ENCODE measurements around the gene MBD3L5.
A peak's percentile ranks its signal among the peaks of the same experiment; 100 is the strongest.
"Not testable (repeated sequence)": the region's sequence is repeated elsewhere in the genome, so short reads cannot be mapped to it uniquely, and the experiment has no call there.

Gene MBD3L5

DNA sequence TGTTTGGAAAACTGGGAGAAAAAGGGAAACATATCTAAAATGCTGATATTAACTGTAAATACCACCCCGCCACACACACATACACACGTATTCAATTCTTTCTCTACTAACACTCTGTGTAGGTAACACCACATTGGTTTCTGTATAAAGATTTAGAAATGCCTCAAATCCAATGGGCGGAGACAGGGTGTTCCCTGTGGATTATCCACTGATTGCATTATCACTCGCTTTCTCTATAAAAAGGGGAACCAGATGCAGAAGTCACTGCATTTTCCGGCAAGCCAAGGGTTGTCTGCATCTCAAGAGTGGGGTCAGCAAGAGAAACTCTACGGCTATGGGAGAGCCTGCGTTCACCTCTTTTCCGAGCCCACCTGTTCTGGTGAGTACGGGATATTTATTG, at the start of gene MBD3L5:
MBD3L5 (plus strand) TSS at position 301 of the 400 bp plus-strand sequence; CDS start at position 335, 34 bp downstream.
- not testable (repeated sequence) for DNase-seq

DNA sequence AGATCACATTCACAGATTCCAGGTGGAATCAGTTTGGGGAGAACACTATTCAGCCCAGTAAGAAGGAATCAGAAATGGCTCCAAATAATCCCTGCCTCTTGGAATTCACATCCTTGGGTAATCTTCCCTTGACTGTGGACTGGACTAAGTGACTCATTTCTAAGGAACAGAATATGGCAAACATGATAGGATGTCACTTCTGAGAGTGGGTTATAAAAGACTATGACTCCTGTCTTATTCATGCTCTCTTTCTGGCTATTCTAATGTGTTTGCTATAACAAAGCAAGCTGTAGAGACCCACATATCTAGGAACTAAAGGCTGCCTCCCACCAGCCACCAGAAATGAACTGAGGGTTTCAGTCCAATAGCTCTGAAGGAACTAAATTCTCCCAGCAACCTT, 46.9 kb upstream of the MBD3L5 start:
- no peak for DNase-seq

DNA sequence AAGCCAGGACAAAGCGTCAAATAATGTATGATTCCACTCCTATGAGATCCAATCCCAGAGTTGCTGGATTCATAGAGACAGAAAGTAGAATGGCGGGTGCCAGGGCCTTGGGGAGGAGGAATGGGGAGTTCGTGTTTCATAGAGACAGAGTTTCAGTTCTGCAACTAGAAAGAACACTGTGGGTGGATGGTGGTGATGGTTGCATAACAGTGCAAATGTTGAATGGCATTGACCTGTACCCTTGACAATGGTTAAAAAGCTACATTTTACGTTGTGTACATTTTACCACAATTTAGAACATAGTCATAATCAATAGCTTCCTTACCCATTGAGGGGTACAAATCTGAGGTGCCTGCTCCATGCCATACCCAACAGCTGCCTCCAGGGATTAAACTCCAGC, 42.5 kb upstream of the MBD3L5 start:
- DNase-seq = no peak

DNA sequence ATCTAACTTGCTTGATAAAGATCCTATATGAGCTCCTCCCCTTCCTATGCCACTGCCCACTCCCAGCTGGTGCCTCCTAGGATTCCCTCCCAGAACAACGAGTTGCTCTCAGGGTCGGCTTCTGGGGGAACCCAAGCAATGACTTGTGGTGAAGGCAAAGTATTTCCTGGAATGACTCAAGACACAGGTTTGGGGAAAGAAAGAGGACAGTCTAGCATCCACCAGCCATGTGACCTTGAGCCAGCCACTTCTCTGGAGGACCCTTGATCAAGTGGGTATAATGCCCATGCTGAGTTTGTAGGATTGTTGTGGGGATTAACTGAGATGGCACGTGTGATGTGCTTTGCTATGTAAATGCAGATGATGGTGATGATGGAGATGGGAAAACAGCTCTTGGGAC, 42.1 kb upstream of the MBD3L5 start:
- no peak for DNase-seq

DNA sequence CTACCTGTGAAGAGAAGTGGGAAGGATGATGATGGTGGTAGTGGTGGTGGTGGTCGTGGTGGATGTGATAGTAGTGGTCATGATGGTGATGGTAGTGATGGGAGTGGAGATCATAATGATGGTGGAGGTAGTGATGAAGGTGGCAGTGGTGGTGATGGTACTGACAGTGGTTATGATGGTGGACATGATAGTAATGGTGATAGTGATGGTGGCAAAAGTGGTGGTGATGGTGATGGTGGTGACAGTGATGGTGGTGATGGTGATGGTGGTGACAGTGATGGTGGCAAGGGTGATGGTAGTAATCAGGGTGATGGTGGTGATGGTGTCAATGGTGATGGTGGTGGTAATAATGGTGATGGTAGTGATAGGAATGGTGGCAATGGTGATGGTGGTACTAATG, 35.3 kb upstream of the MBD3L5 start:
- DNase-seq = no peak

DNA sequence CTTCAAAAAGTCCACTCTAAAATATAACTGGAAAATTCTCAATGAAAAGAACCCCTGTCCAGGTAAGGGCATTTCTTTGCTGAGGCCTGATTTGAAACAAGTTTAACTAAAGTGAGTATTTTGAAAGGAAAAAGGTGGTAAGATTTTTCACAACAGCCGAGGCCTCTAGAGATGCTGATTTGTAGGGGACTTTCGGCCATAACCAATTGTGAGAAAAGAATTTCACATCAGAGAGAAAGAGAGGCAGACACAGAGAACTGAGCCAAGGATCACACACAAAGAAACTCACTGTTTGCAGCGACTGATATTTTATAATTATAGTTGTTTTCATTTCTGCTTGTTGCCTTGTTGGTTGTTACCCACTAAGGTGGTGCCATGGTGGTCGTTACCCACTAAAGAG, 33.6 kb upstream of the MBD3L5 start:
- no peak for DNase-seq

DNA sequence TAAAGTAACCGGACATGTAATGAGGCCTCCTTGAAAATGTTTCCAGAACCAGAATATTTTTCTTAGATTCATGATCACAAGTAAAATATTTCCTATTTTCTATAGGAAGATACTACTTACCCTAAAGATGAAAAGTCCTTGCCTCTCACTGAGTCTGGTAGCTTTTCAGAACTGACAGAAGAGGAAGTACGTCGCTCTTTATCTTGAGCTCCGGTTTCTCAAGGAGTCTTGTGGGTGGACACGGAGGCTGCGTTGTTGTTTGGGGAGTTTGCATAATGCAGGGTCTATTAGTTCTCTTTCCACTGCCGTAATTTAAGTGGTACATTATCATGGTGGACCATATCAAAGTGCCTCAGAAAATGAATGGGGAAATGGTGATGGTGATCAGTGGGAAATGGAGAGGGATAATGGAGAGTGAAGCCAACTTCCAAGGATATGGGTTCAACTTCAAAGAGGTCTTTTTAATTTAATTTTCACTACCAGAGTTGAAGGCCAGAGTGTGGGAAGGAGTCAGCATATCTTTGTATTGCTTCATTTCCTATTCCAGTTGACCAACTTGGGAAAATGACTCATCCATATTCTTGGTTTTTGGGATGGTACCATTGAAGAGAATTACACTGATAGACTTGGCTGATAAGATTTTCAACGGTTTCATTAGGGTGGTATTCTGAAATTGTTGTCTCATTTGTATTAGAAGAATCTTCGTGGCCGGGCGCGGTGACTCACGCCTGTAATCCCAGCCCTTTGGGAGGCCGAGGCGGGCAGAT, 32.5 kb upstream of the MBD3L5 start:
- DNase-seq = no peak

DNA sequence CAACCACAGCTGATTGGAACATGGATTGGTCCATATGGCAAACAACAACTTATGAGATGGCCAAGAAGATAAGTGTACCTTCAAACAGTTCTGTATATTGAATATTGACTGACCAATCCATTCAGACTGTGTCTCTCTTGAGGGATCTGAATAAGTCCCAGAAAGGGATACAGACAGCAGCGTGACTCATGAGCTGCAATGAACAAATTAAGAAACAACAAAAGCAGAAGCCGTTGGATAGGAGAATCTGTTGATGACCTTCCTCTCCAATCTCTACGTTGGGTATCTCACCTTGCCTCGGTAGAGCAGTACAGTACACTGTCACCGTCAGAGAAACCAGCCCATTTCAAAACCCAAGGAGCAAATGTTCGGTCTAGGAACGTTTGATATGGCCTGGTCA, 30.4 kb upstream of the MBD3L5 start:
- no peak for DNase-seq

DNA sequence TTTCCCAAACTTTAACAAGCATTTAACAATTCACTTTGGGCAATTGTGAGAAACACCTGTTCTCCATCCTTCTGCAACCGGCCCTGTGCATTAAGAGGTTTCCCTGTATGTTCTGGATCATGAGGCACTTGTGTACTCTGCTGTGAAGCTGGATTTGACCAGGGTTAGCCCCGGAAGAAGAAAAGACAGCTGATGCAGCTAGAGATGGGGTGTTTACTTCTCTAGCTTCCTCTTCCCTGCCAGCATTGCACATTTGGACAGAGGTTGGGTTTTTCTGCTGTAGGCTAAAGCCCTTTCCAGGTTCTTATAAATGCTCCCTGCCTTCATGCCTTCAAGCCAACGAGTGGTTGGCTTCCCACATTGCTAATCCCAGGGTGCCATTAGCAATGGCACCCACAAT, 30.0 kb upstream of the MBD3L5 start:
- DNase-seq = no peak

DNA sequence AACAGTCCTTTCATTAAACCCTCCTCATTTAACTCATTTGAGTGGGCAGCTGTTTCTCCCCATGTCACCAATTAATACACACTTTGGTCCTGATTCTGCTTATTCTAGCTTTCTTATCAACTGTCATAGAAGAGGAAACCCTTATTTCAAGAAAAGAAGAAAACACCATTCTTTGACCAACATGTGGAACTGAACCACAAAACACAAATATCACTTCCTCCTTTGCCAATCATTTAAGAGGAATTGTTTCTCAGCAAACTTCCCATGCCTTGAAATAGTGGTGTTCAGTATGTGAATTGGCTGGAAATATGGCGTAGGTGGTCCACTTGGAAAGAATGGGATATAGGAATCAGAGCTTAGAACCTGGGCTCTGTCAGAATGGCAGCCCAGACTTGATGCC, 29.6 kb upstream of the MBD3L5 start:
- no peak for DNase-seq

DNA sequence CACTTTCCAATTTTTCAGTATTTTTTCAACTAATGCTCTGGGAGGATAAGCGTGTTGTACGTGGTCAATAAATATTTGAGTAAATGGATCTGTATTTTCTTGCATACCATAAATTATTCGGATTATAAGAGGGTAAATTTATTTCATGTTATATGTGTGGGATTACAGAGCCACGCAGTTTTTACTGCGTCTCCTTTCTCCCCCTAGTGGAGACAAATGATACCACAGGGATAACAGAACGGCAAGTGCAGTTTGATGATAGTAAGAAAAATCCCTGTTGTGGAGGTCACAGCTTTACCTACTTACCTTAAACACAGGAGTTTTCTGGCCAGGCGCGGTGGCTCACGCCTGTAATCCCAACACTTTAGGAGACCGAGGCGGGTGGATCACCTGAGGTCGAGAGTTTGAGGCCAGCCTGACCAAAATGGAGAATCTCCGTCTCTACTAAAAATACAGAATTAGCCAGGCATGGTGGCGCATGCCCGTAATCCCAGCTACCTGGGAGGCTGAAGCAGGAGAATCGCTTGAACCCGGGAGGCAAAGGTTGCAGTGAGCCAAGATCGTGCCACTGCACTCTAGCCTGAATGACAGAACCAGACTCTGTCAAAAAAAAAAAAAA, 26.0 kb upstream of the MBD3L5 start:
- no peak for DNase-seq

DNA sequence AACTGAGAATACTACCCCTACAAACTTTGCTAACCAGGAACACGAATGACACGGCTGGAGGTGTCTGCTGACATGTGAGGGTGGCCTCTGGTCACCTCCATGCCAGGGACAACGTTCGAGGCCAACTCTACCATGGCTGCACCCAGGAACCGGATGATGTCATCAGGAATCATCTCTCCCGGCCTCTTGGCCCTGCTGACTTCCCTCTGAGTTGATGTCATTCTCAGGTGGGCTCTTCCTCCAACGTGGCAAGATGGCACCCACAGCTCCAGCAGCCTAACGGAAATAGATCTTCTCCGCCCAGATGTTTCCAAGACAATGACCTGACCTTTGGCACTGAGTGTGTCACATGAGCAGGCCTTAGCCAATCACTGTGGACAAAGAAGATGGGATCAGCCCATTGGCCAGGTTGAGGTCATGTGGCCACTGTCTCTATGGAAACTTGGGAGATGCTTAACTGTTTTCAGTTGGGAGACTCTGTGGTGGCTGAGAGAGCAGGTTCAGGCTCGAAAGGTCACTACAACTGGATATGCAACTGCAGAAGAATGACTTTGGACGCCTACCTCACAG, 24.2 kb upstream of the MBD3L5 start:
- DNase-seq = no peak

DNA sequence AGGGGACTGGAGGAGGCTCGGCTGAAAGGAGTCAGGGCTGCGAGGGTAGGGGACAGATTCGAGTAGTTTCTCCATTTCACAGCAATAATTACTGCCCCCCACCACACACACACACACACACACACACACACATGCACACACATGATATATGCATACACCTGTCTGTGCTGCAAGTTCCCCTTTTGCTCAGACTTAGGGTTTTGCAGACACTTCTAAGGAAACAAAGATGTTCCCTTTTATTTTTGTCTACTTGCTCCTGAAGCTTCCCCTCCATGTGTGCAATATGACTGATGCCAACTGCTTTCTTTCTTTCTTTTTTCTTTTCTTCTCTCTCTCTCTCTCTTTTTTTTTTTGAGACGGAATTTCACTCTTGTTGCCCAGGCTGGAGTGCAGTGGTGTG, 22.5 kb upstream of the MBD3L5 start:
- DNase-seq = no peak

DNA sequence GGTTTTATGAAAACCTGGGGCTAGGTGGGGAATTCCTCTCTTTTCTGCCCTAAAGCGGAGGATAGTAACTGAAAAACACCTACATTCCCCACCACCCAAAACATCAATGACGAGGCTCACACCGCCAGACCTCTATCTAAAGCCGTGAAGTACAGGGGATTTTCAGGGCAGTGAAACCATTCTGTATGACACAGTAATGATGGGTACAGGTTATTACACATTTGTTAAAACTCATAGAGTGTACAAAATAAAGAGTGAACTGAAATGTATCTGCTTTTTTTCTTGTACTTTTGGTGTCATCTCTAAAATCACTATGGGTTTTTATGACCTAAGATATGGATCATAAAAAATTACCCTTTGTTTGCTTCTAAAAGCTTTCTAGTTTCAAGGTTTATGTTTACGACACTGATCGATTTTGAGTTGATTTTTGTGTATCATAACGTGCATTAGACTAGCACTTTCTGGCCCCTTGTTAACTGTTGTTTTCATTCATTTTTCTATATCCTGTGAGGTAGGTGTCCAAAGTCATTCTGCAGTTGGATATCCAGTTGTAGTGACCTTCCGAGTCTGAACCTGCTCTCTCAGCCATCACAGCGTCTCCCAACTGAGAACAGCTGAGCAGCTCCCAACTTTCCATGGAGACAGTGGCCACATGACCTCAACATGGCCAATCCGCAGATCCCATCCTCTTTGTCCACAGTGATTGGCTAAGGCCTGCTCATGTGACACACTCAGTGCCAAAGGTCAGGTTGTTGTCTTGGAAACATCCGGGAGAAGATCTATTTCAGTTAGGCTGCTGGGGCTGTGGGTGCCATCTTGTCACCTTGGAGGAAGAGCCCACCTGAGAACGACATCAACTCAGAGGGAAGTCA, 19.4 kb upstream of the MBD3L5 start:
- DNase-seq = peak; percentile 12

DNA sequence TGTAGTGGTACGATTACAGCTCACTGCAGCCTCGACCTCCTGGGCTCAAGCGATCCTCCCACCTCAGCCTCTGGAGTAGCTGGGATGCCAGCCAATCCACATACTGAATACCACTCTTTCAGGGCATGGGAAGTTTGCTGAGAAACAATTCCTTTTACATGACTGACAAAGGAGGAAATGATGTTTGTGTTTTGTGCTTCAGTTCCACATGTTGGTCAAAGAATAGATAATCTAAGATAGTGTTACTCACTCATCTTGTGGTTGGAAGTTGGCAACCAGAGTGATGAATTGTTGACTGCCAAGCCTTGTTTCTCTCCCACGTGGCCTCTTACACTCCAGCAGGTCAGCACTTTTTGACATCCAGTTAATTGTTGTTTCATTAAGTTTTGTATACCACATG, 16.7 kb upstream of the MBD3L5 start:
- DNase-seq = peak; percentile 43

DNA sequence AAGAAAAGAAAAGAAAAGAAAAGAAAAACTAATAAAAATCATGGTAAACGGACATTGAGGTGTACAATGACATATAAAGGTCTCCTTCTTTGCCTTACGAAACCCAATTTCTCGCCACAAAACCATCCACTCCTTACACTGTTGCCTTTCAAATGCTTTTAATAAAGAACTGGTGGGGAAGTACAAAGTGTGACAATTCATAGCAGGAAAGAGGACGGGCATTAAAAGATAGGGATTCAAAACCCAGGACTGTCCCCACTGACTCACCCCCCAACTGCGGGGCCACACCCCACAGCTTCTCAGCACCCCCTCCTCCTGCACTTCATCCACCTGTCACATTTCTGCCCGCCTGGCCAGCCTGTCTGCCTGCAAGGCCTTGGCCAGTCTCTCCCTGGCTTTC, 11.6 kb upstream of the MBD3L5 start:
- DNase-seq = no peak

DNA sequence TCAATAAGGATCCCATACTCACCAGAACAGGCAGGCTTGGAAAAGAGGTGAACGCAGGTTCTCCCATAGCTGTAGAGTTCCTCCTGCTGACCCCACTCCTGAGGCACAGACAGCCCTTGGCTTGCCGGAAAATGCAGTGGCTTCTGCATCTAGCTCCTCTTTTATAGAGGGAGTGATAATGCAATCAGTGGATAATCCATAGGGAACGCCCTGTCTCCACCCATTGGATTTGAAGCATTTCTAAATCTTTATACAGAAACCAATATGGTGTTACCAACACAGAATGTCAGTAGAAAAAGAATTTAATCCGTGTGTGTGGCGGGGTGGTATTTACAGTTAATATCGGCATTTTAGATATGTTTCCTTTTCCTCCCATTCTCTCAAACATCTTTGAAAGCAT, 9.0 kb upstream of the MBD3L5 start, which contains the start of gene MBD3L2B:
MBD3L2B (minus strand) TSS at position 101 of the 400 bp plus-strand sequence; CDS start at position 67, 34 bp downstream.
- not testable (repeated sequence) for DNase-seq

DNA sequence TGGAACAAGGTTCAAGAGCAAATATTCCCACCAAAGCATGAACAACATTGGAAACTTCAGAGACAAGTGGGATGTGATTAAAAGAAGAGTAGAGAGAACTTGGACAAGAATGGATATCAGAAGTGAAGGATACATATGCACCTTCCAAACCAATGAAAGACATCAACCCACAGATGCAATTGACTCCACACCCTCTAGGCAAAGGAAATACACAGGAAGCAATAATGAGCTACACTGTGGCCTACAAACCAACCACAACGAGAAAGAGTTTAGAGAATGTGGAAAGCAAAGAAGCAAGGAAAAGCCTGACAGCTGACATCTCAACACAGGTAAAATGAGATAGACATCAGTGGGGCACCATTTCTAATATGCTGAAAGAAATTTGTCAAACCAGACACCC, 1.6 kb upstream of the MBD3L5 start:
- DNase-seq = not testable (repeated sequence)

DNA sequence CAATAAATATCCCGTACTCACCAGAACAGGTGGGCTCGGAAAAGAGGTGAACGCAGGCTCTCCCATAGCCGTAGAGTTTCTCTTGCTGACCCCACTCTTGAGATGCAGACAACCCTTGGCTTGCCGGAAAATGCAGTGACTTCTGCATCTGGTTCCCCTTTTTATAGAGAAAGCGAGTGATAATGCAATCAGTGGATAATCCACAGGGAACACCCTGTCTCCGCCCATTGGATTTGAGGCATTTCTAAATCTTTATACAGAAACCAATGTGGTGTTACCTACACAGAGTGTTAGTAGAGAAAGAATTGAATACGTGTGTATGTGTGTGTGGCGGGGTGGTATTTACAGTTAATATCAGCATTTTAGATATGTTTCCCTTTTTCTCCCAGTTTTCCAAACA, 9.7 kb downstream of the MBD3L5 start, which contains the start of gene MBD3L4:
MBD3L4 (minus strand) TSS at position 101 of the 400 bp plus-strand sequence; CDS start at position 66, 35 bp downstream.
- not testable (repeated sequence) for DNase-seq

DNA sequence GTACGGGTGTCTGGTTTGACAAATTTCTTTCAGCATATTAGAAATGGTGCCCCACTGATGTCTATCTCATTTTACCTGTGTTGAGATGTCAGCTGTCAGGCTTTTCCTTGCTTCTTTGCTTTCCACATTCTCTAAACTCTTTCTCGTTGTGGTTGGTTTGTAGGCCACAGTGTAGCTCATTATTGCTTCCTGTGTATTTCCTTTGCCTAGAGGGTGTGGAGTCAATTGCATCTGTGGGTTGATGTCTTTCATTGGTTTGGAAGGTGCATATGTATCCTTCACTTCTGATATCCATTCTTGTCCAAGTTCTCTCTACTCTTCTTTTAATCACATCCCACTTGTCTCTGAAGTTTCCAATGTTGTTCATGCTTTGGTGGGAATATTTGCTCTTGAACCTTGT, 11.2 kb downstream of the MBD3L5 start:
- DNase-seq = not testable (repeated sequence)

DNA sequence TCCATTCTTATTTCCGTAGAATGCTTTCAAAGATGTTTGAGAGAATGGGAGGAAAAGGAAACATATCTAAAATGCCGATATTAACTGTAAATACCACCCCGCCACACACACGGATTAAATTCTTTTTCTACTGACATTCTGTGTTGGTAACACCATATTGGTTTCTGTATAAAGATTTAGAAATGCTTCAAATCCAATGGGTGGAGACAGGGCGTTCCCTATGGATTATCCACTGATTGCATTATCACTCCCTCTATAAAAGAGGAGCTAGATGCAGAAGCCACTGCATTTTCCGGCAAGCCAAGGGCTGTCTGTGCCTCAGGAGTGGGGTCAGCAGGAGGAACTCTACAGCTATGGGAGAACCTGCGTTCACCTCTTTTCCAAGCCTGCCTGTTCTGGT, 18.6 kb downstream of the MBD3L5 start, which contains the start of gene MBD3L2:
MBD3L2 (plus strand) TSS at position 301 of the 400 bp plus-strand sequence; CDS start at position 354, 53 bp downstream.
- not testable (repeated sequence) for DNase-seq

DNA sequence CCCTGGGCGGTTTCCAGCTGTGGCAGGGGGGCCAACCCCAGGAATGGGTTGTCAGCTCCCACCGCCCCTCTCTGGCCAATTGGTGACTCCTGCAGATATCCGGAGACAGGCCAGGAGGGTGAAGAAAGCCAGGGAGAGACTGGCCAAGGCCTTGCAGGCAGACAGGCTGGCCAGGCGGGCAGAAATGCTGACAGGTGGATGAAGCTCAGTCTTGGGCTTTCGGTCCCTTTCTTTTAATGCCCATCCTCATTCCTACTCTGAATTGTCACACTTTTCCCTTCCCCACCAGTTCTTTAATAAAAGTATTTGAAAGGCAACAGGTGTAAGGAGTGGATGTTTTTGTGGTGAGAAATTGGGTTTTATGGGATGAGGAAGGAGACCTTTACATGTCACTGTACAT, 21.0 kb downstream of the MBD3L5 start:
- not testable (repeated sequence) for DNase-seq

DNA sequence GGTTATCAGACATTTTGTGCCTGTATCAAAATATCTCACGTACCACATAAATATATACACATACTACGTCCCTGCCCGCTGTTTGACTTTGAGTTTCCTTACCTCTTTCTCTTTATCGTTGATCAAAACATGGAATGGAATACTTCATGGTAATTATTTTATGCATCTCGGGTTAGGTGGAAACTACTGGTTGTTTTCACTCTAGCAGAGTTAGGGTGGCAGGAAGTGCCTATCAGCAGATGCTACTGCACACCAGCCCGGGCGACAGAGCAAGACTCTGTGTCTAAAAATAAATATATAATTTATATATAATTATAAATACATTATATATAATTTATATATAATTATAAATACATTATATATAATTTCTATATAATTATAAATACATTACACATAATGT, 22.5 kb downstream of the MBD3L5 start:
- DNase-seq = not testable (repeated sequence)

Data from activated CD4-positive, alpha-beta T cell treated with anti-CD3 and anti-CD28 coated beads, Interleukin-10, Interleukin-2, amounts not matched to agents 100 ng/mL and 50 ng/mL, durations not matched to agents 16 hours and 8 hours (primary cell).